GM12874 (cell line): ENCODE results near the gene KLK11.

ENCODE experiments used
- CTCF ChIP-seq: IDR thresholded peaks from 2 replicates; pipeline ENCODE4 v1.5.1; 2011; ENCODE audit warnings: low read depth, mild to moderate bottlenecking, control low read depth, low read length, moderate library complexity; ENCODE audit not compliant: insufficient read depth

Gene KLK11

GRCh38 chr19:51044327-51044726 is 17.9 kb upstream of the KLK11 start:
- no peak for TF ChIP-seq CTCF

GRCh38 chr19:51043497-51043896 is 17.1 kb upstream of the KLK11 start:
- no peak for TF ChIP-seq CTCF

GRCh38 chr19:51040151-51040550 is 13.7 kb upstream of the KLK11 start:
- no peak for TF ChIP-seq CTCF

- TF ChIP-seq CTCF, result no peak
Measured at GRCh38 chr19:51036519-51036918, 10.1 kb upstream of the KLK11 start.

GRCh38 chr19:51034704-51035103 is 8.3 kb upstream of the KLK11 start, which contains the start of gene KLK12:
KLK12 (minus strand) TSS chr19:51035002; CDS start chr19:51034621, 381 bp downstream.
- TF ChIP-seq CTCF, result no peak

- no peak for TF ChIP-seq CTCF
Measured at GRCh38 chr19:51031880-51032225, 5.4 kb upstream of the KLK11 start.

- no peak for TF ChIP-seq CTCF
Measured at GRCh38 chr19:51031220-51031879, 4.9 kb upstream of the KLK11 start.
